Mesendoderm (in vitro differentiated cells): ENCODE data around the gene ABHD14A. TPM values are rescaled to one million over a fixed set of nuclear protein-coding genes. Genes with fewer than 3 reads are reported as not detected.
"Not testable (repeated sequence)": the region's sequence is repeated elsewhere in the genome, so short reads cannot be mapped to it uniquely, and the experiment has no call there.

ENCODE experiments used
- DNase-seq: peaks from one replicate; pipeline ENCODE4 v3.0.0; 2013
- H2AK5ac ChIP-seq: 2 replicates; pipeline ENCODE4 v1.6.1; 2013; ENCODE audit warnings: low read length, inconsistent platforms
- H2BK120ac ChIP-seq: 2 replicates; pipeline ENCODE4 v1.6.1; 2013; ENCODE audit warnings: low read depth, mild to moderate bottlenecking, low read length, moderate library complexity, mixed read lengths
- H2BK15ac ChIP-seq: replicated peaks from 2 replicates; pipeline ENCODE4 v1.6.1; 2013; ENCODE audit warnings: low read depth, mild to moderate bottlenecking, moderate library complexity
- H2BK5ac ChIP-seq: 2 replicates; pipeline ENCODE4 v1.6.1; 2013; ENCODE audit warnings: low read length, inconsistent platforms
- H3K18ac ChIP-seq: 2 replicates; pipeline ENCODE4 v1.6.1; 2013; ENCODE audit warnings: mild to moderate bottlenecking, low read length, mixed read lengths
- H3K23ac ChIP-seq: one replicate; pipeline ENCODE4 v1.6.1; 2013; ENCODE audit warnings: low read length
- H3K27ac ChIP-seq: 2 replicates; pipeline ENCODE4 v1.5.1; 2013; ENCODE audit warnings: low read depth, mild to moderate bottlenecking, inconsistent platforms, low read length, moderate library complexity
- H3K27me3 ChIP-seq: 2 replicates; pipeline ENCODE4 v1.6.1; 2013; ENCODE audit warnings: low read length, control low read depth, mild to moderate bottlenecking, inconsistent platforms; ENCODE audit not compliant: insufficient read depth, poor library complexity
- H3K36me3 ChIP-seq: 2 replicates; pipeline ENCODE4 v1.6.1; 2013; ENCODE audit warnings: low read length, inconsistent platforms; ENCODE audit not compliant: control insufficient read depth, insufficient read depth
- H3K4ac ChIP-seq: one replicate; pipeline ENCODE4 v1.6.1; 2013; ENCODE audit warnings: low read depth, mild to moderate bottlenecking, low read length, moderate library complexity
- H3K4me1 ChIP-seq: 2 replicates; pipeline ENCODE4 v1.6.1; 2013; ENCODE audit warnings: low read depth, low read length, inconsistent platforms; ENCODE audit not compliant: control insufficient read depth
- H3K4me2 ChIP-seq: 2 replicates; pipeline ENCODE4 v1.6.1; 2013; ENCODE audit warnings: low read length
- H3K4me3 ChIP-seq: 2 replicates; pipeline ENCODE4 v1.5.1; 2013; ENCODE audit warnings: mild to moderate bottlenecking, low read length
- H3K56ac ChIP-seq: one replicate; pipeline ENCODE4 v1.6.1; 2013; ENCODE audit warnings: low read length
- H3K79me1 ChIP-seq: 2 replicates; pipeline ENCODE4 v1.6.1; 2013; ENCODE audit warnings: low read length, inconsistent platforms
- H3K79me2 ChIP-seq: 2 replicates; pipeline ENCODE4 v1.6.1; 2013; ENCODE audit warnings: mild to moderate bottlenecking, low read length; ENCODE audit not compliant: control insufficient read depth, insufficient read depth
- H3K9ac ChIP-seq: 2 replicates; pipeline ENCODE4 v1.6.1; 2013; ENCODE audit warnings: low read length, inconsistent platforms
- H4K5ac ChIP-seq: one replicate; pipeline ENCODE4 v1.6.1; 2013; ENCODE audit warnings: low read length
- H4K8ac ChIP-seq: one replicate; pipeline ENCODE4 v1.6.1; 2013; ENCODE audit warnings: low read depth, mild to moderate bottlenecking, control low read depth, low read length, moderate library complexity
- WGBS: extraction: QIAGEN DNeasy Blood & Tissue Kit; methylation state at CpG from one replicate; pipeline ENCODE4 v1.1.7; 2013; ENCODE audit warnings: low lambda C conversion rate, missing lambda C conversion rate; ENCODE audit not compliant: insufficient coverage; ENCODE audit errors: extremely low coverage; 5-methylcytosine and 5-hydroxymethylcytosine counted together
- polyA plus RNA-seq, 2 experiments: library from polyadenylated mRNA; stranded (reverse); fragments of 200-250 nt; gene quantifications; one replicate each; pipeline ENCODE4 v1.2.3, GENCODE V29; 2013

ABHD14A gene
- polyA plus RNA-seq (2013, experiment 1 of 2), result 2.6 TPM
- polyA plus RNA-seq (2013, experiment 2 of 2), result 2.4 TPM

- H3K79me1 ChIP-seq, result no peaks in the 10 kb centered on the region
- peak within 1 kb of the TSS; percentile 63 for H3K9ac ChIP-seq
- H3K56ac ChIP-seq, result peak within 1 kb of the TSS; percentile 82
- no peak within 1 kb of the TSS for H3K27ac ChIP-seq
- H3K79me2 ChIP-seq, result no peaks in the 10 kb centered on the region
- peak within 1 kb of the TSS; percentile 69 for H4K8ac ChIP-seq
- peak within 1 kb of the TSS; percentile 49 for H3K4me2 ChIP-seq
- H2BK5ac ChIP-seq, result no peak within 1 kb of the TSS
- H4K5ac ChIP-seq, result peak within 1 kb of the TSS; percentile 37
- no peaks in the 10 kb centered on the region for H3K36me3 ChIP-seq
- H3K4me1 ChIP-seq, result peaks cover 7% of the 10 kb centered on the region
- DNase-seq, result peak; percentile 61
- H3K4ac ChIP-seq, result peak within 1 kb of the TSS; percentile 56
- no peak within 1 kb of the TSS for H2BK120ac ChIP-seq
- H3K18ac ChIP-seq, result peak within 1 kb of the TSS; percentile 34
- no peak within 1 kb of the TSS for H2BK15ac ChIP-seq
- H3K4me3 ChIP-seq, result peak within 1 kb of the TSS; percentile 12
- H3K27me3 ChIP-seq, result peaks cover 2% of the 10 kb centered on the region
- peak within 1 kb of the TSS; percentile 68 for H3K23ac ChIP-seq
- peak within 1 kb of the TSS; percentile 22 for H2AK5ac ChIP-seq
- WGBS, result no CpG with 5 or more reads among the region's 63 CpGs
Measured at GRCh38 chr3:51974963-51975851, at the start of gene ABHD14A. ABHD14A (plus strand) TSS chr3:51975064; CDS start chr3:51975136, 72 bp downstream.

- H2BK15ac ChIP-seq, result no peak overlapping the region
- H3K4me3 ChIP-seq, result no peak overlapping the region
- no peak overlapping the region for H4K8ac ChIP-seq
- H3K4ac ChIP-seq, result no peak overlapping the region
- no peaks in the 10 kb centered on the region for H3K79me2 ChIP-seq
- H3K36me3 ChIP-seq, result no peaks in the 10 kb centered on the region
- H3K23ac ChIP-seq, result no peak overlapping the region
- no peak overlapping the region for H3K9ac ChIP-seq
- no peak overlapping the region for H2BK120ac ChIP-seq
- H4K5ac ChIP-seq, result no peak overlapping the region
- no peak for DNase-seq
- no peaks in the 10 kb centered on the region for H3K79me1 ChIP-seq
- no peak overlapping the region for H3K4me2 ChIP-seq
- no peaks in the 10 kb centered on the region for H3K4me1 ChIP-seq
- no CpG with 5 or more reads among the region's 5 CpGs for WGBS
- H3K27me3 ChIP-seq, result no peaks in the 10 kb centered on the region
- no peak overlapping the region for H3K18ac ChIP-seq
- no peak overlapping the region for H3K56ac ChIP-seq
- H2BK5ac ChIP-seq, result no peak overlapping the region
- H3K27ac ChIP-seq, result no peak overlapping the region
- no peak overlapping the region for H2AK5ac ChIP-seq
Measured at GRCh38 chr3:51927061-51927977, 47.5 kb upstream of the ABHD14A start.

- no peak for DNase-seq
- WGBS, result no CpG with 5 or more reads among the region's 7 CpGs
- H3K79me2 ChIP-seq, result no peaks in the 10 kb centered on the region
Measured at GRCh38 chr3:51928438-51928837, 46.4 kb upstream of the ABHD14A start.

GRCh38 chr3:51928981-51929380 is 45.9 kb upstream of the ABHD14A start:
- H3K23ac ChIP-seq, H3K4me3 ChIP-seq, H3K79me2 ChIP-seq, H2BK120ac ChIP-seq, DNase-seq, H2BK15ac ChIP-seq, H3K4me1 ChIP-seq, H3K9ac ChIP-seq, H2AK5ac ChIP-seq, H3K4ac ChIP-seq, H3K27ac ChIP-seq, H3K4me2 ChIP-seq, H3K18ac ChIP-seq, H3K56ac ChIP-seq, H4K5ac ChIP-seq, H4K8ac ChIP-seq, H2BK5ac ChIP-seq, H3K27me3 ChIP-seq, H3K79me1 ChIP-seq, H3K36me3 ChIP-seq: not testable (repeated sequence)
- no CpG with 5 or more reads among the region's 3 CpGs for WGBS

More at GRCh38 chr3:51928438-51928837, 46.4 kb upstream of the ABHD14A start:
- Histone ChIP-seq H4K8ac (no peak overlapping the region), H3K36me3 (peaks cover 3% of the 10 kb centered on the region), H3K79me1 (no peaks in the 10 kb centered on the region), H4K5ac (no peak overlapping the region), H3K9ac (no peak overlapping the region), H3K27me3 (no peaks in the 10 kb centered on the region), H3K4me3 (no peak overlapping the region), H3K56ac (no peak overlapping the region), H3K23ac (no peak overlapping the region), H2BK15ac (no peak overlapping the region), H3K4me1 (no peaks in the 10 kb centered on the region), H2BK120ac (no peak overlapping the region), H2BK5ac (no peak overlapping the region), H3K4ac (no peak overlapping the region), H2AK5ac (no peak overlapping the region), H3K18ac (no peak overlapping the region), H3K4me2 (no peak overlapping the region), H3K27ac (no peak overlapping the region)

- peak; percentile 46 for DNase-seq
- Histone ChIP-seq H2BK120ac (no peak overlapping the region), H3K79me1 (no peaks in the 10 kb centered on the region), H3K4me1 (no peaks in the 10 kb centered on the region), H2BK5ac (no peak overlapping the region), H3K79me2 (no peaks in the 10 kb centered on the region), H4K8ac (no peak overlapping the region), H3K4me2 (no peak overlapping the region), H3K36me3 (peaks cover 10% of the 10 kb centered on the region), H3K56ac (no peak overlapping the region), H3K4me3 (no peak overlapping the region), H4K5ac (no peak overlapping the region), H3K4ac (no peak overlapping the region), H3K9ac (no peak overlapping the region), H3K27me3 (no peaks in the 10 kb centered on the region), H3K18ac (no peak overlapping the region), H2BK15ac (no peak overlapping the region), H2AK5ac (no peak overlapping the region), H3K23ac (no peak overlapping the region), H3K27ac (no peak overlapping the region)
- WGBS, result no CpG with 5 or more reads among the region's 5 CpGs
Measured at GRCh38 chr3:51929420-51930003, 45.4 kb upstream of the ABHD14A start.
